IPS-11a (cell line): Measurements from ENCODE around the gene KIRREL2.

Source experiments
- H3K4me3 ChIP-seq: one replicate; pipeline ENCODE4 v1.5.1; 2013; ENCODE audit warnings: low read depth, low read length, control low read depth

The KIRREL2 gene

GRCh38 chr19:35913589-35913988 lies 56.9 kb downstream of the KIRREL2 start:
- no peak overlapping the region for H3K4me3 ChIP-seq

- no peak overlapping the region for H3K4me3 ChIP-seq
Observed at GRCh38 chr19:35915443-35915842, 58.7 kb downstream of the KIRREL2 start.
